MM.1S (cell line): ENCODE measurements around the gene EZH2.

ENCODE experiments used
- DNase-seq: peaks from one replicate; pipeline ENCODE4 v3.0.0-alpha.2; 2015
- H2AFZ ChIP-seq: fragments of 300-600 bp; sonication (generic); 2 replicates; pipeline ENCODE4 v1.6.0; 2016; ENCODE audit warnings: antibody characterized with exemption, low read length
- H3F3A ChIP-seq: fragments of 300-600 bp; sonication (generic); 2 replicates; pipeline ENCODE4 v1.6.1; 2016; ENCODE audit warnings: mild to moderate bottlenecking, antibody characterized with exemption, low read length, moderate library complexity, mixed read lengths; ENCODE audit not compliant: insufficient read depth
- H3K27ac ChIP-seq: fragments of 300-600 bp; sonication (generic); 2 replicates; pipeline ENCODE4 v1.5.1; 2016; ENCODE audit warnings: mild to moderate bottlenecking, low read length
- H3K27me3 ChIP-seq: fragments of 300-600 bp; sonication (generic); replicated peaks from 2 replicates; pipeline ENCODE4 v1.6.0; 2016; ENCODE audit warnings: low read length; ENCODE audit not compliant: insufficient read depth
- H3K36me3 ChIP-seq: fragments of 300-600 bp; sonication (generic); replicated peaks from 2 replicates; pipeline ENCODE4 v1.6.1; 2016; ENCODE audit warnings: mild to moderate bottlenecking, low read length, mixed read lengths; ENCODE audit not compliant: insufficient read depth
- H3K4me1 ChIP-seq: fragments of 300-600 bp; sonication (generic); 2 replicates; pipeline ENCODE4 v1.6.1; 2016; ENCODE audit warnings: low read length, mixed read lengths
- H3K4me2 ChIP-seq: fragments of 300-600 bp; sonication (generic); 2 replicates; pipeline ENCODE4 v1.6.0; 2016; ENCODE audit warnings: low read depth, low read length
- H3K4me3 ChIP-seq: fragments of 300-600 bp; sonication (generic); 2 replicates; pipeline ENCODE4 v1.5.1; 2016; ENCODE audit warnings: low read length, mixed read lengths
- H3K79me2 ChIP-seq: fragments of 300-600 bp; sonication (generic); 2 replicates; pipeline ENCODE4 v1.6.1; 2016; ENCODE audit warnings: mixed run types, low read length, mixed read lengths
- H3K9ac ChIP-seq: fragments of 300-600 bp; sonication (generic); 2 replicates; pipeline ENCODE4 v1.6.1; 2016; ENCODE audit warnings: low read length, mixed read lengths
- H3K9me2 ChIP-seq: fragments of 300-600 bp; sonication (generic); replicated peaks from 2 replicates; pipeline ENCODE4 v1.6.1; 2016; ENCODE audit warnings: mild to moderate bottlenecking, low read length, mixed read lengths; ENCODE audit not compliant: insufficient read depth
- H3K9me3 ChIP-seq: fragments of 300-600 bp; sonication (generic); replicated peaks from 2 replicates; pipeline ENCODE4 v1.6.1; 2016; ENCODE audit warnings: mild to moderate bottlenecking, low read length, mixed read lengths; ENCODE audit not compliant: insufficient read depth
- H4K20me1 ChIP-seq: fragments of 300-600 bp; sonication (generic); 2 replicates; pipeline ENCODE4 v1.6.1; 2016; ENCODE audit warnings: mild to moderate bottlenecking, low read length, moderate library complexity, mixed read lengths; ENCODE audit not compliant: insufficient read depth
- EZH2 ChIP-seq: fragments of 300-600 bp; sonication (generic); optimal IDR thresholded peaks from 2 replicates; pipeline ENCODE3; 2017; ENCODE audit warnings: low read depth, mild to moderate bottlenecking, antibody characterized with exemption, low read length, mixed read lengths
- EZH2phosphoT487 ChIP-seq: fragments of 300-600 bp; sonication (generic); IDR thresholded peaks from 2 replicates; pipeline ENCODE4 v1.6.1; 2018; ENCODE audit warnings: antibody characterized with exemption, low read length
- TF ChIP-seq, protein P1 (sequence below): fragments of 300-600 bp; sonication (generic); IDR thresholded peaks from 2 replicates; pipeline ENCODE4 v1.5.1; 2016; ENCODE audit warnings: antibody characterized with exemption, low read length, mixed read lengths

The EZH2 gene

DNA sequence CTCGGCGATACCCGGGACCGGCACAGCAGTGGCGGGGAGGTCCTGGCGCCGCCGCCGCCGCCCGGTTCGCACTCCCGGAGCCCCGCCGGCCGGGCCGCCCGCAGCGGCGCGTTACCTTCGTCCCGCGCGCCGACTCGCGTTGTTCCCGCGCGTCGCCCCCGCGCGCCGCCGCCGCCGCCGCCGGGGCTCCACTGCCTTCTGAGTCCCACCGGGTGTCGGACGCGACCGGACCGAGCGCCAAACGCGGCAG, at the start of gene EZH2:
Gene EZH2, minus strand, starts transcription at position 243 of the 250 bp plus-strand sequence. CDS start 36,993 bp downstream, outside the sequence.
- H3K79me2 ChIP-seq = peaks cover 51% of the 10 kb centered on the region

DNA sequence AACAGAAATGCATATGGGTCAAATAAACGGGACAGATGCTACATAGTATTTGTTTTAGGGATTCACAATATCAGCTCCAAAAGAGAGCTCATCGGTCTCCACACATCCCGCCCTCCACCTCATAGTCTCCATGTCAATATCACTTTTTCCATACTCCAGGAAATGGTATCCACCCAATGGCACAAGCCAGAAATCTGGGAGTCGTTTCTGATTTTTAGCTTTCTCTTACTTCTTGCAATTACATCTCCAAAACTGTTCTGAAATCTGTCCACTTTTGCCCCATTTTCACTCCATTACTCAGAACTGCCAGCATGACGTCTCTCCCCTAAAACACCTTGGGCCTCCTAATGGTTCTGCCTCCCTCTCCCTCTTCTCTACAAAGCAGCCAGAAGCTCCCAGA, 47.4 kb upstream of the EZH2 start:
- no peaks in the 10 kb centered on the region for H3K36me3 ChIP-seq
- H3K9me2 ChIP-seq = no peaks in the 10 kb centered on the region
- H3K27ac ChIP-seq = no peak overlapping the region
- H3K9me3 ChIP-seq = no peaks in the 10 kb centered on the region
- H3K4me3 ChIP-seq = no peak overlapping the region
- no peak for TF ChIP-seq EZH2
- TF ChIP-seq EZH2phosphoT487 = no peak
- no peak overlapping the region for H2AFZ ChIP-seq
- no peaks in the 10 kb centered on the region for H3K79me2 ChIP-seq
- H4K20me1 ChIP-seq = no peaks in the 10 kb centered on the region
- DNase-seq = no peak
- no peaks in the 10 kb centered on the region for H3K27me3 ChIP-seq
- H3K9ac ChIP-seq = no peak overlapping the region
- peaks cover 8% of the 10 kb centered on the region; the same call in 1 of the 2 replicates for H3K4me1 ChIP-seq
- H3K4me2 ChIP-seq = no peak overlapping the region
- H3F3A ChIP-seq = no peaks in the 10 kb centered on the region

More for the DNA sequence above, at the start of gene EZH2:
- H3K4me2 ChIP-seq = peak within 1 kb of the TSS; percentile 70
- H3K27ac ChIP-seq = peak within 1 kb of the TSS; percentile 86
- TF ChIP-seq EZH2 = no peak
- TF ChIP-seq, protein P1, sequence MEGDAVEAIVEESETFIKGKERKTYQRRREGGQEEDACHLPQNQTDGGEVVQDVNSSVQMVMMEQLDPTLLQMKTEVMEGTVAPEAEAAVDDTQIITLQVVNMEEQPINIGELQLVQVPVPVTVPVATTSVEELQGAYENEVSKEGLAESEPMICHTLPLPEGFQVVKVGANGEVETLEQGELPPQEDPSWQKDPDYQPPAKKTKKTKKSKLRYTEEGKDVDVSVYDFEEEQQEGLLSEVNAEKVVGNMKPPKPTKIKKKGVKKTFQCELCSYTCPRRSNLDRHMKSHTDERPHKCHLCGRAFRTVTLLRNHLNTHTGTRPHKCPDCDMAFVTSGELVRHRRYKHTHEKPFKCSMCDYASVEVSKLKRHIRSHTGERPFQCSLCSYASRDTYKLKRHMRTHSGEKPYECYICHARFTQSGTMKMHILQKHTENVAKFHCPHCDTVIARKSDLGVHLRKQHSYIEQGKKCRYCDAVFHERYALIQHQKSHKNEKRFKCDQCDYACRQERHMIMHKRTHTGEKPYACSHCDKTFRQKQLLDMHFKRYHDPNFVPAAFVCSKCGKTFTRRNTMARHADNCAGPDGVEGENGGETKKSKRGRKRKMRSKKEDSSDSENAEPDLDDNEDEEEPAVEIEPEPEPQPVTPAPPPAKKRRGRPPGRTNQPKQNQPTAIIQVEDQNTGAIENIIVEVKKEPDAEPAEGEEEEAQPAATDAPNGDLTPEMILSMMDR = no peak
- TF ChIP-seq EZH2phosphoT487 = no peak
- peak within 1 kb of the TSS; percentile 90 for H3K4me3 ChIP-seq
- H3F3A ChIP-seq = peaks cover 19% of the 10 kb centered on the region
- H3K9me2 ChIP-seq = no peaks in the 10 kb centered on the region
- peak within 1 kb of the TSS; percentile 63 for H2AFZ ChIP-seq
- H3K4me1 ChIP-seq = no peaks in the 10 kb centered on the region; the same call in 1 of the 2 replicates
- H3K9ac ChIP-seq = peak within 1 kb of the TSS; percentile 90
- H3K9me3 ChIP-seq = no peaks in the 10 kb centered on the region
- DNase-seq = no peak
- peaks cover 26% of the 10 kb centered on the region; the same call in 1 of the 2 replicates for H4K20me1 ChIP-seq
- no peaks in the 10 kb centered on the region for H3K36me3 ChIP-seq
- no peaks in the 10 kb centered on the region for H3K27me3 ChIP-seq

DNA sequence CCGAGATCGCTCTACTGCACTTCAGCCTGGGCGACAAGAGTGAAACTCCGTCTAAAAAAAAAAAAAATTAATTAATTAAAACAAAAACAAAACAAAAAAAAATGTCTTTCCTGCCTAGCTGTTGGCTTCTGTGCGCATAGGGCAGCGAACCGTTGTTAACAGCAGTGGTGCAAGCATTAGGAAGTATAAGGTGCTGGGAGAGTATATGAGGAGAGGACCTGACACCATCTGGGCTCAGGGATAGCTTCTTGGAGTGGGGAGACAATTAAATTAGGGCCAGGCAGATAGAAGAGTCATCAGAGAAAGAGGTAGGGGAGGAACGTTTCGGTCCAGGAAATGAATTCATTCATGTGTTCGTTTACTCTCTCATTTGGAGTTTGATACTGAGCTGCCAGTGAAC, 46.2 kb upstream of the EZH2 start:
- Histone ChIP-seq H3K9me3 (no peaks in the 10 kb centered on the region), H3F3A (no peaks in the 10 kb centered on the region), H3K4me3 (no peak overlapping the region), H3K27me3 (no peaks in the 10 kb centered on the region), H3K27ac (no peak overlapping the region), H3K4me1 (peaks cover 8% of the 10 kb centered on the region; the same call in 1 of the 2 replicates), H3K9me2 (no peaks in the 10 kb centered on the region), H3K4me2 (no peak overlapping the region), H3K79me2 (no peaks in the 10 kb centered on the region), H3K9ac (no peak overlapping the region), H3K36me3 (no peaks in the 10 kb centered on the region), H4K20me1 (no peaks in the 10 kb centered on the region), H2AFZ (no peak overlapping the region)
- TF ChIP-seq, protein P1 = no peak
- no peak for TF ChIP-seq EZH2phosphoT487
- no peak for TF ChIP-seq EZH2
- DNase-seq = no peak

DNA sequence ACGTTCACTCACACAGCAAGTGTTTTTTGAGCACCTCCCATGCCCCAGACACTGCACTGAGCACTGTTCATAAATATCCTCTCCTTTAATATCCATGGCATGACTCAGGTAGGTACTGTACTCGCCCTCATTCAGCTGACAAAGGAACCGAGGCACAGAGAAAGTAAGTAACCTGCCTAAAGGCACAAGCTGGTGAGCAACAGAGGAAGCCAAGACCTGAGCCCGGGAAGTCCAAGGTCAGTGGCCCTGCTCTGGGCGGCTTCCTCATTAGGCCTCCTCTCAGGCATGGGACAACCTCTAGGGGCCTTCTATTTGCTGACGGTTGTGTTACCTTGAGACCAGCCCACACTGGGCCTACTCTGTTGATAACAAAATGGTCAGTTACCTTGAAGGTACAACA, 45.1 kb upstream of the EZH2 start:
- TF ChIP-seq EZH2 = no peak
- TF ChIP-seq EZH2phosphoT487 = no peak
- TF ChIP-seq, protein P1 = no peak
- Histone ChIP-seq H3K79me2 (no peaks in the 10 kb centered on the region), H3K9me2 (no peaks in the 10 kb centered on the region), H3K27ac (no peak overlapping the region), H3K36me3 (no peaks in the 10 kb centered on the region), H4K20me1 (no peaks in the 10 kb centered on the region), H3K27me3 (no peaks in the 10 kb centered on the region), H3F3A (no peaks in the 10 kb centered on the region), H3K4me2 (no peak overlapping the region), H3K9me3 (no peaks in the 10 kb centered on the region), H3K9ac (no peak overlapping the region), H2AFZ (no peak overlapping the region), H3K4me3 (no peak overlapping the region), H3K4me1 (peaks cover 8% of the 10 kb centered on the region; the same call in 1 of the 2 replicates)
- DNase-seq = no peak
